ENCODE measurements around the gene TXNRD1. TPM values are rescaled to one million over a fixed set of nuclear protein-coding genes. Genes with fewer than 3 reads are reported as not detected.

The TXNRD1 gene
- total RNA-seq, 4 donors from 2014 or later, result 33.1 to 52.1 (median 39.4) TPM

DNA sequence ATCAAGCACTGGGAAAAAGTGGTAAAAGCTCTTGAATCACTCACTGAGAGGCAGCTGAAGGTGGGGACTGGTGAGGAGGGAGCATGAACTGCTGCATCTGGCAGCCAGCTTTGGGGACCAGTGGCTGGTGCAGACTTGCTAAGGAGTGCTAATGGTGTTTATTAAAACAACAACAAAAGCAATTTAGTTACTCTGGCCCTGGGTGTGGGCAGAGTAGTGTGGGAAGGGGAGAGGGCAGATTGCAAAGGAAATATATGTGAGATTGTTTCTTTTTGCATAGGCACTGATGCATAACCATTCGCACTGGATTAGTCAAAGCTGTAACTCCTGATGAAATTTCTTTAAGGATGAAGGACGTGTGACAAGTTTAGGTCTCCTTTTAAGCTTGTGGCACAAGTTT lies 8.1 kb downstream of the TXNRD1 start:
- Histone ChIP-seq H3K27ac (no peak overlapping the region), H3K9me3 (no peaks in the 10 kb centered on the region), H3K36me3 (no peaks in the 10 kb centered on the region), H3K27me3 (no peaks in the 10 kb centered on the region), H3K4me1 (peaks cover 18% of the 10 kb centered on the region), H3K4me3 (no peak overlapping the region)
- WGBS, result 64% methylated on average over 2 of the region's 2 CpGs
- TF ChIP-seq CTCF (IDR thresholded peaks at IDR 0.05) (no peak), POLR2AphosphoS5 (IDR thresholded peaks at IDR 0.05) (no peak), EP300 (IDR thresholded peaks at IDR 0.05) (no peak), POLR2A (IDR thresholded peaks at IDR 0.05) (no peak)
- DNase-seq (ENCODE audit: low spot score in 2 of 2), result no peak

DNA sequence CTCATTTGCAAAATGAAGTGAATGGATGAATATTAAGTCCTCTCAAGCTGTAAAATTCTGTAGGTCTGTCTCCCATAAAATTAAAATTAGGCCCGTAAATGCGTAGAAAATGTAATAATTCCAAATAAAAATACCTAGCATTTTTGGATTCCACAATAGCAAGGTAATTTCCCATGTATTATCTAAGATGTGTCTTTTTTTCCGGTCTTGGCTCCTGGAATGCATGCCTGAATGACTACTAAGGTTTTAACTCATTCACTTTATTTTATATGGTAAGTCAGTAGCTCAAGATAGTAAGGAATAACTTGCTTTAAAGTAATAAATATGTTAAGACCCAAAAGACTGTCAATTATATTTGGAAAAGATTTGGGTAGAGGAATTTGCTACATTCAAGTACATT lies 11.1 kb downstream of the TXNRD1 start:
- H3K27ac ChIP-seq, result no peak overlapping the region
- WGBS, result 51% methylated on average over 3 of the region's 3 CpGs

DNA sequence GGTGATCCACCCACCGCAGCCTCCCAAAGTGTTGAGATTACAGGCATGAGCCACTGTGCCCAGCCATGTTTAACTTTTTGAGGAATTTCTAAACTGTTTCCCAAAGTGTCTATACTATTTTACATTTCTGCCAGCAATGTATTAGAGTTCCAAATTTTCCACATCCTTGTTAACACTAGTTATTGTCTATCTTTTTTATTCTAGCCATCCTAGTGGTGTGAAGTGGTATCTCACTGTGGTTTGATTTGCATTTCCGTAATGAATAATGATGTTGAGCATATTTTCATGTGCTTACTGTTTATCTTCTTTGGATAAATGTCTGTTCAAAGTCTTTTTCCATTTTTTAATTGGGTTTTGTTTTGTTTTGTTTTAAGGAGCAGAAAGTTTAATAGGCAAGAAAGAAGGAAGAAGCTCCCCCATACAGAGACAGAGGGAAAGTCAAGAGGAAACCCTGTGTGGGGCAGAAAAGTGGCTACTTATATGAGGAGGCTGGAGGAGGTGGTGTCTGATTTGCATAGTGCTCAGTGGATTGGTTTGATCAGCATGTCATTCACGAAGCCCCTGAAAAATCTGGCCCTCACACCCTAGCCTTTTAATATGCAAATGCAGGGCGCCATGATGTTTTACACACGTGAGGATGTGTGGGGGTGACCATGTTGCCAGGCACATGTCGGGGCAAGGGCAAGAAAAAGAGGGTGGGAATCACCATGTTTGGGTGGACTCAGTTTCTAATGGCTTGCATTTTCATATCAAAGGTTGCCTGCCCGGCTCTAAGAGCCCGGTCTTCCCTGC lies 14.9 kb downstream of the TXNRD1 start:
- H3K27ac ChIP-seq, result no peak overlapping the region
- H3K36me3 ChIP-seq, result no peaks in the 10 kb centered on the region
- no peaks in the 10 kb centered on the region for H3K4me1 ChIP-seq
- no peak for TF ChIP-seq POLR2A (IDR thresholded peaks at IDR 0.05)
- TF ChIP-seq CTCF (IDR thresholded peaks at IDR 0.05), result no peak
- TF ChIP-seq EP300 (IDR thresholded peaks at IDR 0.05), result no peak
- no peak for TF ChIP-seq POLR2AphosphoS5 (IDR thresholded peaks at IDR 0.05)
- WGBS, result 74% methylated on average over 8 of the region's 8 CpGs
- H3K27me3 ChIP-seq, result no peaks in the 10 kb centered on the region
- no peak for DNase-seq (ENCODE audit: low spot score in 2 of 2)
- H3K9me3 ChIP-seq, result peaks cover 15% of the 10 kb centered on the region
- no peak overlapping the region for H3K4me3 ChIP-seq

More for the DNA sequence above, 11.1 kb downstream of the TXNRD1 start:
- H3K27me3 ChIP-seq, result no peaks in the 10 kb centered on the region
- no peak overlapping the region for H3K4me3 ChIP-seq
- DNase-seq (ENCODE audit: low spot score in 2 of 2), result no peak
- no peaks in the 10 kb centered on the region for H3K36me3 ChIP-seq
- no peaks in the 10 kb centered on the region for H3K4me1 ChIP-seq
- no peaks in the 10 kb centered on the region for H3K9me3 ChIP-seq
- TF ChIP-seq CTCF (IDR thresholded peaks at IDR 0.05) (no peak), POLR2AphosphoS5 (IDR thresholded peaks at IDR 0.05) (no peak), EP300 (IDR thresholded peaks at IDR 0.05) (no peak), POLR2A (IDR thresholded peaks at IDR 0.05) (no peak)

GRCh38 chr12:104232609-104233280 lies 17.2 kb downstream of the TXNRD1 start:
- no peak for DNase-seq (ENCODE audit: low spot score in 2 of 2)
- H3K27ac ChIP-seq, result no peak overlapping the region
- 91% methylated on average over 6 of the region's 6 CpGs for WGBS
- H3K27me3 ChIP-seq, result no peaks in the 10 kb centered on the region
- TF ChIP-seq EP300 (IDR thresholded peaks at IDR 0.05) (no peak), POLR2AphosphoS5 (IDR thresholded peaks at IDR 0.05) (no peak), POLR2A (IDR thresholded peaks at IDR 0.05) (no peak), CTCF (IDR thresholded peaks at IDR 0.05) (no peak)
- no peaks in the 10 kb centered on the region for H3K4me1 ChIP-seq
- H3K4me3 ChIP-seq, result no peak overlapping the region
- H3K9me3 ChIP-seq, result peaks cover 17% of the 10 kb centered on the region
- no peaks in the 10 kb centered on the region for H3K36me3 ChIP-seq

DNA sequence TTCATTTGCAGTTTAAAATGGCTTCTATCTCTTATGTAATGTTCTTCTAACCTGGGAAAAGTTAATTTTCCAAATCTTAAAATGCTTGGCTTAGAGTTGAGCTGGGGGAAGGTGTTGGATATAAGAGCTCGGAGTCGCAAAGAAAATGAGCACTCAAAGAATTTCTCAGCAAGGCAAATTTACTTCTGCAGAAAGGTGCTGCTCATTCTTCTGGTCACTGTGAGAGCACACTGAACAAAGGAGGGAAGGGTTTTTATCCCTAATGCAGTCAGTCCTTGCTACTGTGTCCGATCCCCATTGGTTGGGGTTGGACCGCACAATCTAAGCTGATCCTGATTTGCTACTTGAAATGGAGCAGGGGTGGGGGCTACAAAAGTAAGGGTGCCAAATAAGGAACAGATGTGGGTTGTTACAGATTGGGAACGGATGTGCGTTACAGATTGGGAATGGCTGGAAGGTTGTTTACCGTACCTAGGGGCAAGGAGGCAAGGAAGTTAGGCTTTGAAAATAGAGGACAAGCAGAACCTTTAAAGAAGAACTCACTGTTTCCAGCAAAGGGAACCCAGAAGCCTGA lies 19.4 kb downstream of the TXNRD1 start:
- 97% methylated on average over 7 of the region's 7 CpGs for WGBS
- Histone ChIP-seq H3K36me3 (no peaks in the 10 kb centered on the region), H3K4me3 (no peak overlapping the region), H3K4me1 (no peaks in the 10 kb centered on the region), H3K27me3 (no peaks in the 10 kb centered on the region), H3K9me3 (peaks cover 17% of the 10 kb centered on the region), H3K27ac (no peak overlapping the region)
- no peak for DNase-seq (ENCODE audit: low spot score in 2 of 2)
- TF ChIP-seq EP300 (IDR thresholded peaks at IDR 0.05), result no peak
- TF ChIP-seq POLR2AphosphoS5 (IDR thresholded peaks at IDR 0.05), result no peak
- no peak for TF ChIP-seq CTCF (IDR thresholded peaks at IDR 0.05)
- no peak for TF ChIP-seq POLR2A (IDR thresholded peaks at IDR 0.05)
